HEK293T (cell line): ENCODE data around the gene PSG3.
A peak's percentile ranks its signal among the peaks of the same experiment; 100 is the strongest.

Source experiments
- ARNT ChIP-seq: fragments of 450-650 bp; IDR thresholded peaks from 2 replicates; pipeline ENCODE4 v1.6.1; 2017; ENCODE audit warnings: mild to moderate bottlenecking
- ELF4 ChIP-seq: fragments of 450-650 bp; IDR thresholded peaks from 2 replicates; pipeline ENCODE4 v1.6.1; 2017; ENCODE audit warnings: antibody characterized with exemption
- FOXA1 ChIP-seq: fragments of 450-650 bp; IDR thresholded peaks from 2 replicates; pipeline ENCODE4 v1.6.1; 2016; ENCODE audit warnings: mild to moderate bottlenecking
- FOXM1 ChIP-seq: fragments of 450-650 bp; IDR thresholded peaks from 2 replicates; pipeline ENCODE4 v1.6.1; 2017; ENCODE audit warnings: mild to moderate bottlenecking, borderline replicate concordance
- PKNOX1 ChIP-seq: fragments of 450-650 bp; IDR thresholded peaks from 2 replicates; pipeline ENCODE4 v1.6.1; 2016
- SP1 ChIP-seq: fragments of 450-650 bp; IDR thresholded peaks from 2 replicates; pipeline ENCODE4 v1.6.1; 2017
- SUZ12 ChIP-seq: fragments of 450-650 bp; IDR thresholded peaks from 2 replicates; pipeline ENCODE4 v1.6.1; 2016; ENCODE audit warnings: mild to moderate bottlenecking

GRCh38 chr19:42693760-42694350 lies 46.4 kb downstream of the PSG3 start:
- no peak for TF ChIP-seq ARNT
- TF ChIP-seq SP1 = no peak
- peak; percentile 54 for TF ChIP-seq PKNOX1
- no peak for TF ChIP-seq ELF4
- TF ChIP-seq FOXA1 = no peak
- TF ChIP-seq SUZ12 = no peak
- TF ChIP-seq FOXM1 = no peak
